Posterior cingulate gyrus (tissue), 11 donors: ENCODE results near the gene SLC7A8.
A peak's percentile ranks its signal among the peaks of the same experiment; 100 is the strongest.

Experiments
- DNase-seq, 10 donors: peaks; one replicate each; pipeline versions ENCODE4 v3.0.0 to v3.0.0-alpha.2; 2020 to 2021; ENCODE audit warnings: mixed read lengths in 3 of 10
- intact Hi-C: fragments of 100-400 bp; cut with DNase I; formaldehyde crosslinking; loops from one replicate; pipeline ENCODE4 v1.15.1; 2023

The SLC7A8 gene

DNA sequence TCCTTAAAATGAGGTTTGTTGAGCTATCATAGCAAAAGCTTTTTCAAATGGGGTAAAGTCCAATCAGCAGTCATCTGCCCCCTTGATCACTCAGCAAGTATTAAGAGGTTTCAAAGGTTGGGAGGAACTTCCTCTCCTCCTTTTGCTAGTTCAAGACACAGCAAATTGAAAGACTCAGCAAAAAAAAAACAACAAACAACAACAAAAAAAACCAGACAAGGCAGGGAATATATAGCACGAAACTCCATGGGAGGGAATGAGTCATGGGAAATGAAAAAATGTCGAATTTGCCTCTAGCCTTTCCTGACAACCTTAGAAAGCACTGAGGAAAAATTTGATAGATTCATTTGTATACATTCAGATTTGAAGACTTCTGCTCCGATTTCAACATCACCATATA lies 1.6 kb upstream of the SLC7A8 start:
- intact Hi-C loops: no loop called here
- no peak for DNase-seq

DNA sequence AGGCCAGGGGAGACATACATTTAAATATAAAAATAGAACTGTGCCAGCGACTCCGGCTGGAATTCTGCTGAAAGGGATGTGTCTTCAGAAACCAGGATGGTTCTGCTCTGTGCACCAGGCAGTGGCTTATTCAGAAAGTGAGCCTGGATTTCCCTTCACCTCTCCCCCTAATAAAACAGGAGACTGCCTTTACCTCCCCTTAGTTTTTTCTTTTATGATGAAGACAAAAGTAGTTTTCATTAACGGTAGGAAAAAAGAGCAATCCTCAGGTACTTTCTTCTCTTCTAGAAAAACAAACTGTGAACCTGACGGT lies 346 bp downstream of the SLC7A8 start:
- no peak for DNase-seq
- intact Hi-C loops: no loop called here

DNA sequence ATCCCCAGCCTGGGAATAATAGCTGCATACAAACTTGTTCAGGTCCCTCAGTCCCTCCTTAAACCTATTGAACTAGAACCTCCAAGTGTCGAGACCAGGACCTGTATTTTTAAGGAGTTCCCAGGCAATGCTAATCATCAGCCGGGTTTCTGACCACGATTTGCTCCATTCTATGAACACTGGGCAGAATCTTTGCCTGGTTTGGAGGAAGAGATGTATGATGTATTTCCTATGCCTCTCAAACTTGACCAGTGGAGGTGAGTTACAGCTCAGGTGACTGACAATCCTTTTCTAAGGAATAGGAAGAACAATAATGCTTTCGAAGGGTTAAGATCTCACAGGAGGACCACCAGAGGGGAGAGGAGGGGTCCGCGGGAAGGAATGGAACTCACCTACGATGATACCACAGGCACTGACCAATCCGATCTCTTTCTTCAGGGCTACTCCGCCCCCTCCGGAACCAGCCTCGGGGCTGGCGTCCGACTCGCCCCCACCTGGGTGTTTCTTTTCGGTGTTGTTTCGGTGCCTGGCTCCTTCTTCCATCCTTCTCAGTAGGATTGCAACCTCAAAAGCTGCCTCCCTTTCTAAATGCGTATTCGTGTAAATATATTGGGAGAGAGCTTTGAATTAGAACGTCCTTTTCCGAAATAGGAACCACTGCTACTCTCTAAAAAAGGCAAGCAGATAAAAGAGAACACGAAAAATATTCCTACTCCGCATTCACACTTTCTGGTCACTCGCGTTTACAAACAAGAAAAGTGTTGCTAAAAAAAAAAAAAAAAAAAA lies 895 bp downstream of the SLC7A8 start:
- DNase-seq: peak; percentile 38 to 95 (median 72)
- intact Hi-C loops: no loop called here

DNA sequence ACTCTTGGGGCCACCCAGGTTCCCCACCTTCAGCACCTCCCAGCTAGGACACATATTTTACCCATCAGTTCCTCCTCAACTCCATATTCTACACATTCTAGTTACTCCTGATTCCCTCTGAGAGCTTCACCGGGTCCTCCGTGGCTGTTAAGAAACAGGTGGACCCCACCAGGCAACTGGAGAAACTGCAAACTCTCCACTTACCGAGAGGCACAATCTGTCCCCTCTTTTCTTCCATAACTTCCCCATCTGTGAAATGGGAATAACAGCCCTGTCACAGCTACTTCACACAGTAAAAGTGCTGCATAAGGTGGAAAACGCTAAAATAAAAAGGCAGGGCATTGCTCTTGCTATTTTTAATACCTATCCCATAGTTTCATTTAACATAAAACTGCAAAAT lies 1.5 kb downstream of the SLC7A8 start:
- intact Hi-C loops: no loop called here
- DNase-seq: no peak

DNA sequence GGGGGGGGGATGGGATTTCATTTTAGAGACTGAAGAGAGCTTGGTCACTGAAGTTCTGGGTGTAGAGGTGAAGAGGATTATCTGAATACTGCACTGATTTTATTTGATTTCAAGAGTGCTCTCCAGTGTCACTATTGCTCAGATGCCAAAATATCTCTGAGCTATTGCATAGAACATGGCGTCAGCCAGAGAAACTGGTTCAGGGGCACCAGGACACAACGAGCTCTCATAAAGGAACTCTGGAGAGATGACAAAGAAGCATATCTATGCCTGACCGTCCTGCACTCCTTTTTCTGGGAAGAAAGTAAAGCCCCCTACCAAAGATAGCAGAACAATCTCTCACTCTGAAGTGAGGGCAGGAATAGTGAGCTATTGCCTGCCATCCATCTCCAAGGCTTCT lies 2.0 kb downstream of the SLC7A8 start:
- DNase-seq: no peak
- intact Hi-C loops: no loop called here

DNA sequence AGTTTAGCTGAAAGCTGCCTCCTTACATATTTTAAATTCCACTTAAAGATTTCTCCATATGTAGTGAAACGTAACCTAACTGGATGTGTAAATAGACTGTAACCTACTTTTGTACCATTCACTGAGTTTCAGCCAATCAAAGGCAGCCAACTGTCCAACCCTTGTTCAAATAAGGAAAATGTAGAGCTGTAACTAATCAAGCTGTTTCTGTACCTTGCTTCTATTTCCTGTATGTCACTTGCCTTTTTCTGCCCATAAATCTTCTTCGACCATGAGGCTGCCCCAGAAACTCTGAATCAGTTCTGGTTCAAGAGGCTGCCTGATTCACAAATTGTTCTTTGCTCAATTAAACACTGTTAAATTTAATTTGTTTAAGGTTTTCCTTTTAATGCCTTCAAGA lies 6.3 kb downstream of the SLC7A8 start:
- no peak for DNase-seq
- intact Hi-C loops: no loop called here

DNA sequence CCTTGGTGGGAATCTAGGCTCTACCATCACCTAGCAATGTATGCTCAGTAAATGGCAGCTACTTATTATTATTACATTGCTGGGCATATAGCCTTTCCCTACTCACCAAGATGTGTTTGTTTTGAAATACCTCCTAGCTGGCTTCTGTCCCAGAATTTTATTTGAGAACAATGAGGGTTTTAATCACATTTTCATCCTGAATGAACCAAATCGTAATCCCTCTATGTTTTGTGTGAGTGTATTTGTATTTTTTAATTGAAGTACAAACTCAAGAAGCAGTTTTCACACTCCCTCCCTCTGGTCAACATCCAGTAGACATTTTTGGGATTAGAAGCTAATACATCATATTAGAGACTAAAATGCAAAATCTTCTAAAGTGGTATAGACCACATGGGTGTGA lies 7.6 kb downstream of the SLC7A8 start:
- intact Hi-C loops: no loop called here
- DNase-seq: no peak

DNA sequence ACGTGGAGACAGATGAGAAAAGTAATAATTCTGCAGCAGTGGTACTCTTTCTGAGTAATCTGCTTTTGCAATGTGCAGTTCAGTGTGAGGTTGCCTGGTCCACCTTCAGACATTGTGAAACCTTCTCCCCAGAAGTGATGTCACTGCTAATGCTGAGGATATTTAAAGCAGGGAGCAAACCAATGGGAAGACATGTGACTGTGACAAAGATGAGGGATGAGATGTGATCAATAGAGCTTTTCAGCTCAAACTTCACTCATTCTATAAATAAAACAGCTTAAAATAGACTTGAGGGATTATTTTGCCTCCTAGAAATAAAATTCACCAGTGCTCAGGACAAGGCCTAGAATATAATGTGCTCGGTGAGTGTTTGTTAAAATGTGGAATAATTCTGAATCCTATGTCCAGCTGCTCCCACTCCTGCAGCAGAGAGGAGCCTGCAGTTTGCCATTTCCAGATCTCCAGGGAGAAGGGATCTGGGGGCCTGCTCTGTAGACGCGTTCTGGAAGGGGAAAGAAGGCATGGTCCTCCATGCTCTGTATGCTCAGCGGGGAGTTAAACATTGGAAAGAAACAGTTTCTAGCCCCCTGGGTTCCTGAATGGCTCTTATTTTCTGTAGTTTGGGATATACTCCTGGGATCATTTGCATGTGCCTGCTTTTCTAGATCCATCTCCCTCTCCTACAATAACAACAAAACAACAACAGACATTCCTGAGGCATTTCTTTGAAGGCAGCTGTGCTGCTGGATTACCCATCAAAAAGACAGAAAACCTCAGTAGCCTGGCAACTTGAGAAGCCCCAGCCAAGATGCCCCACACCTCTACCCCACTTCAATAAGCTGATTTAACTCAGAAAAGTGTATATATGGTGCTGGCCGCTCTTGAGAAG lies 8.9 kb downstream of the SLC7A8 start:
- intact Hi-C loops: no loop called here
- no peak for DNase-seq

DNA sequence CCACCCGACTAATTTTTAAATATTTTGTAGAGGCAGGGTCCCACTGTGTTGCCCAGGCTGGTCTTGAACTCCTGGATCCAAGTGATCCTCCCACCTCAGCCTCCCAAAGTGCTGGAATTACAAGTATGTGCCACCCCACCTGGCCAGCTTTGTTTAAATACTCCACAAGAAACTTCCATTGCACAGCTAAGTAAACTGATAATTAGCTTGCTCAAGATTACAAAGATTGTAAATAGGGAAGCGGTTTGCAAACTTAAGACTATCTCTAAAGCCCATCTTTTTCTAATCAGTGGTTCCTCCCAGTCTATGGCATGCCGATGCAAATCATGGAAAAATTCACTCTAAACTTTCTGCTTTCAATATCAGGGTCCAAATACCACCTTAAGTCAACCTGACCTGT lies 9.7 kb downstream of the SLC7A8 start:
- intact Hi-C loops: no loop called here
- DNase-seq: no peak

DNA sequence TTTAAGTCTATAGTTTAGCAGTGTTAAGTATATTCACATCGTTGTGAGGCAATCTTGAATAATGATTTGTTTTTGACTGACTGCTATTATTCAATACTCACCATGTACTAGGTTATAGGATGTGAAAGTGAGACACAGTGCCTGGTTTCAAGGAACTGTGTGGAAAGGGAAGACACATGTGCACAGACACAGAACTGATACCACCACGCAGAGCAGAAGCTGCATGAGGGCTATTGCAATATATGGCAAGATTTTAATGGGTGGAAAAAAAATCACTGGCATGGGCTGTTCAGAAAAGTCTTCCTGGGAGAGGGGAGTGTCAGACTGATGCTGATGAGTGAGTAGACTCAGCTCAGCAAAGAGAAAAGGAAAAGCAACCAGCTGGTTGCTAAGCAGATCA lies 10.4 kb downstream of the SLC7A8 start:
- DNase-seq: no peak
- intact Hi-C loops: no loop called here

DNA sequence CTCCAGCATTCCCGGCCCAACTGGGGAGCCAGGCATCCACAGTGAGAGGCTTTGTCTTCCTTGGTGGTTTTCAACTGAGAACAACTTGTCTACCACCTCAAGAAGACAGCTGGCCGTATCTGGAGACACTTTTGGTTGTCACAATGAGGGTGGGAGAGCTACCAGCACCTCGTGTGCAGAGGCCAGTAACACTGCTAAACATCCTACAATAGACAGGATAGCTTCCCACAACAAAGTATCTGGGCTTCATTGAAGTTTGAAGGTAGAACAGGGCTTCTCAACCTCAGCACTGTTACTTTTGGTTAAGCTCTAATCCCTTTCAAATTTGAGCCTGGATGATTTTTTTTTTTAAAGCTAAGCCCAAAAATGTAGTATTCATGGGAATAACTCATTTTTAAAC lies 10.9 kb downstream of the SLC7A8 start:
- intact Hi-C loops: no loop called here
- DNase-seq: no peak

DNA sequence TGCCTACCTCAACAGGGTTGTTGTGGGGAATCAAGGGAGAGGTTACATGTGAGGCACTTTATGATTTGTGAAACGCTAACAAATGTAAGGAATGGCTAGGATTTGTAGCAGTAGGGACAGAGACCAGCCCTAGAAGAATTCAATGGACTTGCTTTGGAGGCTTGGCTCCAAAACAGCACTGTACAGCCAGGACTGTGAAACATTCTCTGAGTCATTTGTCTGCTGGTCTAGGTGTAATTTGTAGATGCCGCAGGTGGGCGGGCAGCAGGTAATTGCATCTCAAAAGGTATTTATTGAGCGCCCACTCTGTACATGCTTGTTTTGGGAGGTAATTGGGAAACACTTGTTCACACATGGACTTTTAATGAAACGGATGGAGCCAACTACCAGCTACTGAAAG lies 11.4 kb downstream of the SLC7A8 start:
- no peak for DNase-seq
- intact Hi-C loops: no loop called here

DNA sequence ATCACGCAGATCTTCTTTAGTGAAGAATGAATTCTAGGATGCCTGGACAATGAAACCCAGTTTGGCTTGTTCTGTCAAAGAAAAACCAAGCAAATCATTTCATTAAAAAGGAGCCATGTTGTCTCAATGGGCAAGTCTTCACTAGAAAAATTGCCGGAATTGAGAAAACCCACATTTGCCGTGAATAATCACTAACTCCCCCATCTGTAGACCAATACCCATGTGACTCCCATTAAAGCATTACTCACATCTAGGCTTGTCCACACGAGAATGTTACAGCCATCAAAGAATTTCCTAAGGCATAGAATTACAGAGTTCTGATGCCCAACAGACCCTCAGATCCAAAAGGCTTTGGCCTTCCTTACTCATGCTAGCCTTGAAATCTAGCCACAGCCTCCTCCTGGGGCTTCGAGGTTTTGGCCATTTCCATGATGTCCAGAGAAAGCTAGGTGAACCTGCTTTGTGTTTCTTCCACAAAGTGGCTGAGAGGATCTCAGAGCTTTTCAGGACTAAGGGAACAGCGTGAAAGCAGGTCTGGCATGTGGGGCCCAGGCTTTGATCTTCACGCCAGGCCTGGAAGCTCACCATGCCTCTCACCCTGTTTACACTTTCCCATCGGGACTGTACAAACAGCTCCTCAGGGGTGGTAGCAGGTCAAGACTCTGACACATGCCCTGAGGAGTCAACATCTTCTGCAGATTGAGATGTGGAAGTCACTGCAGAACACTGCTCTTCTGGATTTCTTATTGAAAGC lies 12.1 kb downstream of the SLC7A8 start:
- DNase-seq: no peak

DNA sequence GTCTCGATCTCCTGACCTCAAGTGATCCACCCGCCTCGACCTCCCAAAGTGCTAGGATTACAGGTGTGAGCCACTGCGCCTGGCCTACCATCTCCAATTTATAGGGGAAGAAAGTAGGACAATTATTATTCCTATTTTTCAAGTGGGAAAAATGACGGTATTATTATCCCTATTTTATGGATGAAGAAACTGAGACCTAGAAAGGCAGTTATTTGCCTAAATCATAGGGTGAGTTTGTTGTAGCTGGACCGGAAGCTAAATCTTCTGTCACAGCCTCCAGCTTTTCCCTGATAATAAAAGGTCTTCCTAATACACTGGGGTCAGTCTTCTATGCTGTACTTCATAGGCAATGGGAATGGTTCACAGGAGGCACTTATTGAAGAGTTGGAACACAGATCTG lies 13.8 kb downstream of the SLC7A8 start:
- DNase-seq: no peak
- intact Hi-C loops: no loop called here

More for the DNA sequence above, 12.1 kb downstream of the SLC7A8 start:
- intact Hi-C loops: no loop called here

DNA sequence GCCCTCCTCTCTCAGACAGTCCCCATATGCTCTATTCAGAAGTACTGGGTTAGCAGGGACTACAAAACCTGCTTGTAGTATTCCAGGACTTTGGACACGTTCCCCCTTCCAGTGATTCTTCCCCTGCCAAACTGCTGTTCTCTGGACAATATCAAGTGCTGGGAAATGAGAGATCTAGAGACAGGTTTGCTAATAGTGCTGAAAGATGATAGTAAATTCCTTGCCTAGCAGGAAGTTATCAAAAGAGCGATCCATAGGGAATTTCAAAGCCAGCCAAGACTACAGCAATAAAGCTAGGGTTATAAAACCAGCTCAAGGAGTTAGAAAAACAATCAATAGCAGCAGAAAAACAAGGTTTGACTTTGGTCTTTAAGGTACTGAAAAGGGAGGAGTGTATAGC lies 15.2 kb downstream of the SLC7A8 start:
- no peak for DNase-seq
- intact Hi-C loops: no loop called here

DNA sequence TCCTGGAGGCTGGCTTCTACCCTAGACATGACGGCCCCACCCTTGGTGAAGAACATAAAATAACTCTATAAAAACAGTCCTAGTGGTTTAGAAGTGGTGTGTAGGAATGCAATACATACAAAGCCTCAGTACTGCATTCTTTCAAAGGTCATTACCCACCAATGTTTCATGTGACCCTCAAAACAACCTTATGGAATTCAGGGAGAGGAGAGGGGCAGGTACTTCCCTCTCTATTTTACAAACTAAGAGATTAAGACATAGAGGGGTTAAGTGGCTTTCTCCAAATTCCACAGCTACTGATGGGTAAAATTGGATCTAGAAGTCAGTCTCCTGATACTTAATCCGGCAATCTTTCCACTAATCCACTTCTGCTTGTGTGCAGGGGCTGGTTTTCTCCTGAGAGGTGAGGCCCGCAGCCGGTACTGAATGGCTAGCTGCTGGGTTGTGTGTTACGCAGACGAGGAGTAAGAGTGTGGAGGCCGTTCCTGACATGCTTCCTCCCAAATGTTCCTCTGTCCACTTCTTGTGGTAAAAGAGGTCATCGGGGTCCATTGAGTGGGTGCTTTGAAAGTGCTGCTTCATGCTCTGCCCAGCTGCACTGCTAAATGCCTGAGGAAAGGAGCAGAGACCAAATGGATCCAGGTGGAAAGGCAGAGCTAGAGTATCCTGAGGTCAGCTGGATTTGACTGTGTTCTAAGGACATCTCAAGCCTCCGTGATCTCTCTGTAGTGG lies 16.2 kb downstream of the SLC7A8 start:
- intact Hi-C loops: no loop called here
- DNase-seq: no peak

DNA sequence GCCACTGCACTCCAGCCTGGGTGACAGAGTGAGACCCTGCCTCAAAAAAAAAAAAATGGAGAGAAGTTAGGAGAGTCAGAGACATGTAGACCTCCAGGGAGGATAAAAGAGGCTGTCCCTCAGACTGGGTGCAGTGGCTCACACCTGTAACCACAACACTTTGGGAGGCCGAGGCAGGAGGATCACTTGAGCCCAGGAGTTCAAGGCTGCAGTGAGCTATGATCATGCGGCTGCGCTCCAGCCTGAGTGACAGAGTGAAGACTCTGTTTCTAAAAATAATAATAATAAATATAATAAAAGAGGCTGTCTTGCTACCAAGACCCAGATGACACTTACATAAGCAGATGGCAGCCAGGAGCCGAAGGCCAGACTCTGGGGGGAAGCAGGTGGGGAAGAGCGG lies 18.5 kb downstream of the SLC7A8 start:
- DNase-seq: no peak
- intact Hi-C loops: no loop called here

DNA sequence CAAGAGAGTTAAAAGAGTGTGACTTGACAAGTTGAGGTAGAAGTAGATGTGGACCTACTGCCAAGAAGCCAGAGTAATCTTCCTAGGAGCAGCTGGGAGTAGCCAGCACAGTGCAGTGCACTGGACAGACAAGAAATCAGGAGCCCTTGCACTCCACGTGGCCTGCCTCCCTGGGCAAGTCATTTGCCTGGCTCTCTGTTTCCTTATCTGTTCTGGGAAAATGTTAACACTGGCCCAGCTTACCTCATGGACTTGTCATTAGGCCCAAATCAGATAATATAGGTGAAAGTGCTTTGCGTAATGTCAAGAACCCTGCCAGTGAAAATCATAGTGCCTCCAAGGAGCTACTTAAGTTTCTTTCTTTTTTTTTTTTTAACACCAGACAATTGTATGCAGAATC lies 19.2 kb downstream of the SLC7A8 start:
- intact Hi-C loops: no loop called here
- no peak for DNase-seq

DNA sequence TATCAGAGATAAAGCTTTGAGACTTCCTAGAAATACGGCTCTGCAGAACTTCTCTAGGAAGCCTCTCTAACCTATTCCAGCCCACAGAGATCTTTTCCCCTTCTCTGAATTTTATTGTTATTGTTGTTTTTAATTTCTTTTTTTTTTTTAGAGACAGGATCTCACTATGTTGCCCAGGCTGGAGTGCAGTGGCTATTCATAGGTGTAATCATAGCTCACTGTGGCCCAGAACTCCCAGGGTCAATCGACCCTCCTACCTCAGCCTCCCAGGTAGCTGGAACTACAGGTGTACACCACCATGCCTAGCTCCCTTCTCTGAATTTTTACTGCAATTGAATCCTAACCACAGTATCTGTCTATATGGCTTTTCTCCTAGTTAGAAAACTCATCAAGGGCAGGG lies 19.6 kb downstream of the SLC7A8 start:
- intact Hi-C loops: no loop called here
- no peak for DNase-seq

DNA sequence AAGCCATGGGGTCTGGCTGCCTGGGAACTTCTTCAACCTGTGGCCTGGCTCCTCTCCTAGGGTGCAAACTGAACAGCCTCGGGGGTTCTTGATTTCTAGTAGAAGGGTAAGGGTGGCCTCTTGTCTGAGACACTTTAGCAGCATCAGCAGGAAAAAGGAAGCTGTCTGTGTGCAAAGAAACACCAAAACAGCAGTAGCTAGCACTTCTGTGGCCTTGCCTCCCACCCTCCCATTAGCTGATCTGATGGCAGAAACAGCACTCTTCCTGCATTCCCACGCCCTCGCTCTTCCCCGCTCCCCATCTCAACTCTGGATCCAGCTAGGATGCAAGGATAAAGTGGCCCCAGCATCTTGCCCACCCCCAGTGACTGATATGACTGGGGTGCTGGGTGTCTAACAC lies 20.7 kb downstream of the SLC7A8 start:
- intact Hi-C loops: no loop called here
- no peak for DNase-seq

DNA sequence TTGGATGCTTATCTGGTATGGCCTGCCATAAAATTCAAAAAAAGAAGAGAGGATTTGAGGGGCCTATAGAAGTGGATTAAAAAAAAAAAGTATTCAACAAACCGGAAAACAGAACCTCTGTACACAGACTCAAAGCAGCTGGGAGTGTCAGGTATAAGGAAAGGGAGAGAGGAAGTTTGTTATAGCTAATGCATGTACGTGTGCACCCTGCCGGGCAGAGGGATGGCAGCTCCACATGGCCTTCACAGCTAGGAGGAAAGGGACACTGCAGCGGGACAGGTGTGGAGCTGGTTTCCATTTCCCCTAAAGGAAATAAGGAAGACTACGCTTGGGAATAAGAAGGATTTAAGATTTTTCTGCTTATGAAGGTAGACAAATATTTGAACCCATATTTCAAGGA lies 21.5 kb downstream of the SLC7A8 start:
- no peak for DNase-seq
- intact Hi-C loops: no loop called here
